Endothelial cell of umbilical vein (primary cell): ENCODE measurements around the gene RAB7A. TPM values are rescaled to one million over a fixed set of nuclear protein-coding genes. Genes with fewer than 3 reads are reported as not detected.

Source experiments
- BruUV-seq: library from RNA; stranded (reverse); fragments of 400-500 nt; replicated peaks from 2 replicates; lab custom pipeline; 2021; lab: Mats Ljungman, UMichigan
- CTCF ChIA-PET: fragments of 300-600, 350-600 bp; sonication (Branson Sonifier 250); formaldehyde crosslinking; loops from one replicate; lab custom pipeline; 2021; ENCODE audit warnings: antibody characterized with exemption, inconsistent platforms; lab: Charles Lee
- POLR2A ChIA-PET: fragments of 300-600, 350-600 bp; sonication (Branson Sonifier 250); formaldehyde crosslinking; loops from one replicate; lab custom pipeline; 2021; ENCODE audit warnings: antibody characterized with exemption, inconsistent platforms; lab: Charles Lee
- DNase-seq: peaks from one replicate; pipeline ENCODE4 v3.0.0-alpha.2; 2011; ENCODE audit warnings: low read depth, low spot score
- FAIRE-seq: peaks from 2 replicates; lab custom pipeline; 2011; peaks lifted over from hg19 to GRCh38; lab: Jason Lieb, UNC
- H2AFZ ChIP-seq: 2 replicates; pipeline ENCODE4 v1.6.0; 2012; ENCODE audit warnings: low read depth, low read length, control low read depth, inconsistent platforms
- H3K27ac ChIP-seq: 2 replicates; pipeline ENCODE4 v1.5.1; 2011; ENCODE audit warnings: low read depth, mild to moderate bottlenecking, control low read depth, low read length, moderate library complexity; ENCODE audit not compliant: insufficient read depth
- H3K27me3 ChIP-seq, 2 experiments: 2 replicates each; pipeline versions ENCODE4 v1.6.0 to v1.6.1; 2011; ENCODE audit warnings: low read length in 2 of 2, mixed read lengths in 1 of 2; ENCODE audit not compliant: control insufficient read depth in 2 of 2, insufficient read depth in 2 of 2
- H3K36me3 ChIP-seq, 2 experiments: 2 replicates in 1 of 2; 3 replicates in 1 of 2; pipeline ENCODE4 v1.5.1; 2011; ENCODE audit warnings: low read length in 2 of 2, mild to moderate bottlenecking in 1 of 2, moderate library complexity in 1 of 2; ENCODE audit not compliant: control insufficient read depth in 2 of 2, insufficient read depth in 2 of 2; ENCODE audit errors: extremely low read depth in 1 of 2
- H3K4me1 ChIP-seq: 3 replicates; pipeline ENCODE4 v1.5.1; 2011; ENCODE audit warnings: mild to moderate bottlenecking, low read length; ENCODE audit not compliant: control insufficient read depth, insufficient read depth; ENCODE audit errors: extremely low read depth
- H3K4me2 ChIP-seq: 2 replicates; pipeline ENCODE4 v1.6.1; 2011; ENCODE audit warnings: low read length, control low read depth, mixed read lengths; ENCODE audit not compliant: insufficient read depth
- H3K4me3 ChIP-seq, 3 experiments: fragments of 200-600 bp in 1 of 3; sonication (generic), shearing (Covaris generic) in 1 of 3; replicated peaks in 1 of 3; 2 replicates each; pipeline ENCODE4 v1.5.1; 2011 to 2016; ENCODE audit warnings: control low read depth in 3 of 3, low read length in 3 of 3, mild to moderate bottlenecking in 2 of 3, inconsistent platforms in 1 of 3, low read depth in 1 of 3, moderate library complexity in 1 of 3; ENCODE audit not compliant: insufficient read depth in 1 of 3
- H3K79me2 ChIP-seq: 2 replicates; pipeline ENCODE4 v1.6.0; 2012; ENCODE audit warnings: low read length, inconsistent platforms; ENCODE audit not compliant: control insufficient read depth, insufficient read depth
- H3K9ac ChIP-seq: replicated peaks from 2 replicates; pipeline ENCODE3; 2011; ENCODE audit warnings: low read length, control low read depth; ENCODE audit not compliant: insufficient read depth; ENCODE audit errors: extremely low read depth
- H3K9me1 ChIP-seq: replicated peaks from 3 replicates; pipeline ENCODE4 v1.6.0; 2011; ENCODE audit warnings: mild to moderate bottlenecking, low read length; ENCODE audit not compliant: control insufficient read depth, insufficient read depth; ENCODE audit errors: extremely low read depth
- H3K9me3 ChIP-seq: replicated peaks from 2 replicates; pipeline ENCODE4 v1.5.1; 2012; ENCODE audit warnings: low read length, inconsistent platforms; ENCODE audit not compliant: control insufficient read depth, insufficient read depth
- H4K20me1 ChIP-seq: replicated peaks from 2 replicates; pipeline ENCODE3; 2011; ENCODE audit warnings: mild to moderate bottlenecking, low read length; ENCODE audit not compliant: control insufficient read depth, insufficient read depth; ENCODE audit errors: extremely low read depth
- EZH2 ChIP-seq: IDR thresholded peaks from 2 replicates; pipeline ENCODE4 v1.6.1; 2012; ENCODE audit warnings: borderline replicate concordance, low read depth, mild to moderate bottlenecking, moderate library complexity, low read length, inconsistent platforms; ENCODE audit not compliant: severe bottlenecking
- FOS ChIP-seq: IDR thresholded peaks from 2 replicates; pipeline ENCODE4 v1.6.1; 2011; ENCODE audit warnings: mild to moderate bottlenecking, low read length, moderate library complexity, borderline replicate concordance; ENCODE audit not compliant: insufficient read depth
- GATA2 ChIP-seq: IDR thresholded peaks from 2 replicates; pipeline ENCODE4 v1.7.0; 2011; ENCODE audit warnings: low read depth, mild to moderate bottlenecking, moderate library complexity, mixed read lengths, low read length; ENCODE audit not compliant: insufficient read length, insufficient read depth
- JUN ChIP-seq: IDR thresholded peaks from 2 replicates; pipeline ENCODE4 v1.6.1; 2011; ENCODE audit warnings: borderline replicate concordance, low read depth; ENCODE audit not compliant: insufficient read length, insufficient read depth
- MAX ChIP-seq: IDR thresholded peaks from 2 replicates; pipeline ENCODE4 v1.6.1; 2011; ENCODE audit not compliant: insufficient read depth, insufficient read length
- MYC ChIP-seq: IDR thresholded peaks from one replicate; pipeline ENCODE4 v1.6.1; 2011; ENCODE audit warnings: mild to moderate bottlenecking, low read depth, low read length
- POLR2A ChIP-seq: IDR thresholded peaks from 2 replicates; pipeline ENCODE4 v1.6.1; 2012; ENCODE audit warnings: low read depth, mild to moderate bottlenecking, control low read depth, low read length
- POLR2AphosphoS5 ChIP-seq: IDR thresholded peaks from 2 replicates; pipeline ENCODE4 v1.6.1; 2012; ENCODE audit warnings: low read depth, mild to moderate bottlenecking, control low read depth, low read length, moderate library complexity; ENCODE audit not compliant: insufficient read depth
- dilution Hi-C: fragments of 300-500 bp; cut with MboI; formaldehyde crosslinking; loops from one replicate; pipeline ENCODE4 v1.15.0; 2019; ENCODE audit warnings: low sequenced_read_pairs; ENCODE audit not compliant: extremely low pct_ligation_motif_present
- intact Hi-C: fragments of 100-400 bp; cut with micrococcal nuclease; formaldehyde crosslinking; loops from one replicate; pipeline ENCODE4 v1.10.0; 2022
- polyA plus RNA-seq, 4 experiments: library from polyadenylated mRNA; depleted of rRNA in 3 of 4; stranded (reverse) in 3 of 4; unstranded in 1 of 4; fragments of >200 nt; gene quantifications; 2 replicates each; pipeline versions ENCODE4 v1.2.1 to v1.2.3, GENCODE V29; 2011 to 2012; ENCODE audit warnings: missing spikeins in 1 of 4
- total RNA-seq: library from RNA; stranded (reverse); gene quantifications from 2 replicates; pipeline ENCODE4 v1.2.3, GENCODE V29; 2021
- TF ChIP-seq, protein P1 (sequence below), 2 donors: IDR thresholded peaks; 1 replicate in 1 of 2; 2 replicates in 1 of 2; pipeline ENCODE4 v1.5.1; 2011; ENCODE audit warnings: low read length in 2 of 2, mild to moderate bottlenecking in 2 of 2, moderate library complexity in 2 of 2, control low read depth in 1 of 2, inconsistent platforms in 1 of 2, low read depth in 1 of 2; ENCODE audit not compliant: insufficient read depth in 1 of 2; ENCODE audit errors: extremely low read depth in 1 of 2

RAB7A gene
- total and polyA plus RNA-seq, 2 donors (not counting 3 experiments of a cell fraction or from before 2014, with no cell fraction given), result 243 to 262 TPM

DNA sequence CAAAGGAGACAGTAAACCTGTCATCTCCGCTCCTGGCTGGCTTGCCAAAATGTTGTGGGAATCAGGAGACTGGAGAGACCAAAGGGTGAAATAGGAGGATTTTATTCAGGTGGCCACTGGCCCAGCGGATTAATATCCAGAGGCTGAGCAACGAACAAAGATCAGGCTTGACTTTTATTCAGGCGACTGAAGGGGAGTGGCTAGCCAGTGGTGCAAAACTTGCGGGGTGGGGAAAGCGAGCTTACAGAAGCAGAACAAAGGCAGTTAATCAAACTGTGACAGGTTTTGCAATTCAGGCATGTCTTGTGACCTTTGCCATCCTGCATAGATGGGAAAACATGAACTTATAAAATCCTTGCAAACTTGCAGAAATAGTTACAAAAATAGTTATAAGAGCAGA lies 133.6 kb downstream of the RAB7A start:
- FAIRE-seq, result no peak
- H4K20me1 ChIP-seq, result no peaks in the 10 kb centered on the region
- no peak for DNase-seq
- H3K27ac ChIP-seq, result no peak overlapping the region
- CTCF ChIA-PET, result no interaction called here
- H2AFZ ChIP-seq, result no peak overlapping the region
- no peaks in the 10 kb centered on the region for H3K27me3 ChIP-seq
- no peaks in the 10 kb centered on the region for H3K9me1 ChIP-seq
- no peaks in the 10 kb centered on the region for H3K36me3 ChIP-seq
- POLR2A ChIA-PET, result no interaction called here
- intact Hi-C loops (no loop called here), dilution Hi-C loops (no loop called here)
- no peak overlapping the region for H3K4me2 ChIP-seq
- no peak for TF ChIP-seq FOS
- TF ChIP-seq POLR2AphosphoS5, result no peak
- TF ChIP-seq POLR2A, result no peak
- TF ChIP-seq MYC, result no peak
- no peak for TF ChIP-seq JUN
- TF ChIP-seq EZH2, result no peak
- no peak for TF ChIP-seq GATA2
- TF ChIP-seq MAX, result no peak
- TF ChIP-seq, protein P1, sequence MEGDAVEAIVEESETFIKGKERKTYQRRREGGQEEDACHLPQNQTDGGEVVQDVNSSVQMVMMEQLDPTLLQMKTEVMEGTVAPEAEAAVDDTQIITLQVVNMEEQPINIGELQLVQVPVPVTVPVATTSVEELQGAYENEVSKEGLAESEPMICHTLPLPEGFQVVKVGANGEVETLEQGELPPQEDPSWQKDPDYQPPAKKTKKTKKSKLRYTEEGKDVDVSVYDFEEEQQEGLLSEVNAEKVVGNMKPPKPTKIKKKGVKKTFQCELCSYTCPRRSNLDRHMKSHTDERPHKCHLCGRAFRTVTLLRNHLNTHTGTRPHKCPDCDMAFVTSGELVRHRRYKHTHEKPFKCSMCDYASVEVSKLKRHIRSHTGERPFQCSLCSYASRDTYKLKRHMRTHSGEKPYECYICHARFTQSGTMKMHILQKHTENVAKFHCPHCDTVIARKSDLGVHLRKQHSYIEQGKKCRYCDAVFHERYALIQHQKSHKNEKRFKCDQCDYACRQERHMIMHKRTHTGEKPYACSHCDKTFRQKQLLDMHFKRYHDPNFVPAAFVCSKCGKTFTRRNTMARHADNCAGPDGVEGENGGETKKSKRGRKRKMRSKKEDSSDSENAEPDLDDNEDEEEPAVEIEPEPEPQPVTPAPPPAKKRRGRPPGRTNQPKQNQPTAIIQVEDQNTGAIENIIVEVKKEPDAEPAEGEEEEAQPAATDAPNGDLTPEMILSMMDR (IDR thresholded peaks at IDR 0.05; ENCODE audit: extremely low read depth in 1 of 2, insufficient read depth in 1 of 2, low read depth in 1 of 2, low read length in 2 of 2), result no peak
- H3K4me1 ChIP-seq, result no peaks in the 10 kb centered on the region
- H3K9ac ChIP-seq, result no peak overlapping the region
- no peak overlapping the region for H3K4me3 ChIP-seq
- H3K9me3 ChIP-seq, result peaks cover 6% of the 10 kb centered on the region
- no TSS peak for BruUV-seq
- no peaks in the 10 kb centered on the region for H3K79me2 ChIP-seq
